ENCODE data around the gene CIAO1. TPM values are rescaled to one million over a fixed set of nuclear protein-coding genes. Genes with fewer than 3 reads are reported as not detected.

CIAO1 gene
- total RNA-seq, 1 donor from 2014 or later = 55.9 TPM

DNA sequence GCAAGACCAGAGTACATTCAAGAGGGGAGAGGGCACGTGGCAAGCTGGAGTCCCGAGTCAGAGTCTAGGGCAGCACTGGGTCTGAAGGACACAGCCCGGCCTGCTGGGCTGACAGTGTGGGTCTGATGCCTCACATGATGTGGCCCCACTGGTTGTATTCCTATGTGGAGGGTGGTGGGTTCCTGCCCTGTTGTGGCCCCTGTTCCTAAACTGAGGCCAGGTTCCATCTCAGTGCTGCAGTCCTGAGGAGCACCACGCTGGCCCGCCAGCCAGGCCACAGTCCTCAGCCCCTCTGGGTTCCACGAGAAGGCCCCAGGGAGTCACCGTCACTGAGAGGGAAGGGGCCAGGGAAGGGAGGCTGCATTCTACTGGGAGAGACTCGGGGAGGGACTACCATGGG, 13.5 kb upstream of the CIAO1 start:
- H3K9me3 Mint-ChIP-seq = no peaks in the 10 kb centered on the region
- H3K9me3 ChIP-seq (ENCODE audit: low read depth) = no peaks in the 10 kb centered on the region

DNA sequence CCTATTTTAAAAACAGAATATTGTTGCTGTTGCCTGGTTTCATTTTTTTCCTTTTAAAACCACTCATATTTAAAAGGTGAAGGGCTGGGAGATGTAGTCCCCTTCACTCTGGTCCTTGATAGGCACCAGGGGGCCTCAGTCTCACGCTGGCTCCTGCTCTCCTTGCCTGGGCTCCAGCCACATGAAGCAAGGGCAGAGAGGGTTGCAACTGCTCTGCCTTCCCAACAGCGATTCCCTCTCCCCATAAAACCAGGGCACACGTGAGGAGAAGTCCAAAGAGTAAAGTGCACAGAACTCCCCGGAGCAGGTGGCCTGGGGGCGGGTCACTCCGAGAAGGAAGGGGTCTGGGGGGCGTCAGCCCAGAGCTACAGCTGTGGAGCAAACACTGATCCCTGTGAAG, 13.0 kb upstream of the CIAO1 start:
- no peak overlapping the region for H3K9ac ChIP-seq
- H3K27ac ChIP-seq = no peak overlapping the region
- TF ChIP-seq EZH2 (IDR thresholded peaks at IDR 0.05) (no peak), EZH2phosphoT487 (IDR thresholded peaks at IDR 0.05) (no peak)
- TF ChIP-seq, protein P1, sequence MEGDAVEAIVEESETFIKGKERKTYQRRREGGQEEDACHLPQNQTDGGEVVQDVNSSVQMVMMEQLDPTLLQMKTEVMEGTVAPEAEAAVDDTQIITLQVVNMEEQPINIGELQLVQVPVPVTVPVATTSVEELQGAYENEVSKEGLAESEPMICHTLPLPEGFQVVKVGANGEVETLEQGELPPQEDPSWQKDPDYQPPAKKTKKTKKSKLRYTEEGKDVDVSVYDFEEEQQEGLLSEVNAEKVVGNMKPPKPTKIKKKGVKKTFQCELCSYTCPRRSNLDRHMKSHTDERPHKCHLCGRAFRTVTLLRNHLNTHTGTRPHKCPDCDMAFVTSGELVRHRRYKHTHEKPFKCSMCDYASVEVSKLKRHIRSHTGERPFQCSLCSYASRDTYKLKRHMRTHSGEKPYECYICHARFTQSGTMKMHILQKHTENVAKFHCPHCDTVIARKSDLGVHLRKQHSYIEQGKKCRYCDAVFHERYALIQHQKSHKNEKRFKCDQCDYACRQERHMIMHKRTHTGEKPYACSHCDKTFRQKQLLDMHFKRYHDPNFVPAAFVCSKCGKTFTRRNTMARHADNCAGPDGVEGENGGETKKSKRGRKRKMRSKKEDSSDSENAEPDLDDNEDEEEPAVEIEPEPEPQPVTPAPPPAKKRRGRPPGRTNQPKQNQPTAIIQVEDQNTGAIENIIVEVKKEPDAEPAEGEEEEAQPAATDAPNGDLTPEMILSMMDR (IDR thresholded peaks at IDR 0.05) = no peak
- peaks cover 2% of the 10 kb centered on the region for H3K27me3 Mint-ChIP-seq (ENCODE audit: insufficient read depth, low read depth)
- H3K4me3 Mint-ChIP-seq = no peak overlapping the region
- no peak overlapping the region for H3K27ac Mint-ChIP-seq
- peaks cover 12% of the 10 kb centered on the region for H3K36me3 Mint-ChIP-seq
- no peaks in the 10 kb centered on the region for H3K79me2 ChIP-seq (ENCODE audit: low read depth)
- no peak overlapping the region for H2AFZ ChIP-seq (replicated peaks)
- no peaks in the 10 kb centered on the region for H3K9me3 Mint-ChIP-seq
- H3K36me3 ChIP-seq = no peaks in the 10 kb centered on the region
- H3K4me1 ChIP-seq = no peaks in the 10 kb centered on the region
- DNase-seq (ENCODE audit: low spot score) = no peak
- H3K4me2 ChIP-seq = no peak overlapping the region
- no peaks in the 10 kb centered on the region for H3K9me3 ChIP-seq (ENCODE audit: low read depth)
- peaks cover 1% of the 10 kb centered on the region for H4K20me1 ChIP-seq (ENCODE audit: low read depth)
- no peaks in the 10 kb centered on the region for H3K27me3 ChIP-seq
- H3K4me3 ChIP-seq = no peak overlapping the region
- H3K4me1 Mint-ChIP-seq = peaks cover 10% of the 10 kb centered on the region
- H3F3A ChIP-seq (ENCODE audit: low read depth) = peaks cover 2% of the 10 kb centered on the region

More for the DNA sequence above, 13.5 kb upstream of the CIAO1 start:
- H3K9ac ChIP-seq = no peak overlapping the region
- H3K27ac ChIP-seq = no peak overlapping the region
- Mint-ChIP-seq H3K27me3 (ENCODE audit: insufficient read depth, low read depth) (peaks cover 2% of the 10 kb centered on the region), H3K36me3 (peaks cover 12% of the 10 kb centered on the region), H3K4me3 (no peak overlapping the region), H3K27ac (peak overlapping the region; percentile 10), H3K4me1 (peaks cover 10% of the 10 kb centered on the region)
- TF ChIP-seq EZH2phosphoT487 (IDR thresholded peaks at IDR 0.05) = no peak
- no peak for TF ChIP-seq EZH2 (IDR thresholded peaks at IDR 0.05)
- TF ChIP-seq, protein P1 (IDR thresholded peaks at IDR 0.05) = no peak
- no peak overlapping the region for H3K4me3 ChIP-seq
- no peak overlapping the region for H2AFZ ChIP-seq (replicated peaks)
- H3K36me3 ChIP-seq = no peaks in the 10 kb centered on the region
- no peaks in the 10 kb centered on the region for H4K20me1 ChIP-seq (ENCODE audit: low read depth)
- peaks cover 2% of the 10 kb centered on the region for H3F3A ChIP-seq (ENCODE audit: low read depth)
- no peaks in the 10 kb centered on the region for H3K4me1 ChIP-seq
- H3K79me2 ChIP-seq (ENCODE audit: low read depth) = no peaks in the 10 kb centered on the region
- no peak overlapping the region for H3K4me2 ChIP-seq
- no peak for DNase-seq (ENCODE audit: low spot score)
- no peaks in the 10 kb centered on the region for H3K27me3 ChIP-seq

DNA sequence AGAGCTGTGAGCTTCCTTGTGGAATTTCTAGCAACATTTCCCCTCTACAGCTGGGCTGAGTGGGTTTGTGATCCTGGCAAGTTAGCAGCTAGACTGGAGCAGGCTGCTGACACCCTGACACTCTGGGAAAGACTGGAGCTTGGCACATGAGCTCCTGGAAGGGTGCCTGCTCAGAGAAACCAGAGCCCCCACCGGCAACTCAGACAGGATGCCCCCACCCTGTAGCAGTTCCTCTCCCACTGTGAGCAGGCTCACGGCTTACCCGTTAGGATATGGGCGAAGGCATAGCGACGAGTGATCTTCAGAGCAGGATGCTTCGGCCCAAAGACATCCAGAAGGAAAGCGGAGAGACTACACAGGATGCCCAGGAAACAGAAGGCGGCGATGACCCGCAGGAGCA, 11.5 kb upstream of the CIAO1 start:
- H2AFZ ChIP-seq (replicated peaks) = no peak overlapping the region
- peaks cover 5% of the 10 kb centered on the region for H4K20me1 ChIP-seq (ENCODE audit: low read depth)
- peaks cover 6% of the 10 kb centered on the region for H3K79me2 ChIP-seq (ENCODE audit: low read depth)
- H3K9me3 ChIP-seq (ENCODE audit: low read depth) = no peaks in the 10 kb centered on the region
- no peak overlapping the region for H3K4me2 ChIP-seq
- no peak overlapping the region for H3K4me3 ChIP-seq
- no peak for DNase-seq (ENCODE audit: low spot score)
- H3K4me1 ChIP-seq = no peaks in the 10 kb centered on the region
- Mint-ChIP-seq H3K27me3 (ENCODE audit: insufficient read depth, low read depth) (peaks cover 2% of the 10 kb centered on the region), H3K9me3 (no peaks in the 10 kb centered on the region), H3K36me3 (peaks cover 12% of the 10 kb centered on the region), H3K27ac (no peak overlapping the region), H3K4me1 (peaks cover 11% of the 10 kb centered on the region), H3K4me3 (no peak overlapping the region)
- no peak overlapping the region for H3K27ac ChIP-seq
- H3K9ac ChIP-seq = no peak overlapping the region
- peaks cover 2% of the 10 kb centered on the region for H3F3A ChIP-seq (ENCODE audit: low read depth)
- no peaks in the 10 kb centered on the region for H3K27me3 ChIP-seq
- TF ChIP-seq EZH2 (IDR thresholded peaks at IDR 0.05) (no peak), EZH2phosphoT487 (IDR thresholded peaks at IDR 0.05) (no peak)
- TF ChIP-seq, protein P1 (IDR thresholded peaks at IDR 0.05) = no peak
- H3K36me3 ChIP-seq = no peaks in the 10 kb centered on the region
